PFSK-1 (cell line): ENCODE measurements around the gene SIRT7.

Experiments used
- FOXP2 ChIP-seq: optimal IDR thresholded peaks from 2 replicates; pipeline ENCODE3; 2011; ENCODE audit warnings: borderline replicate concordance, control low read depth, inconsistent platforms; ENCODE audit not compliant: insufficient read depth; ENCODE audit errors: extremely low read length, extremely low read depth
- POLR2AphosphoS5 ChIP-seq: IDR thresholded peaks from 2 replicates; pipeline ENCODE4 v1.6.1; 2012; ENCODE audit warnings: low read depth, mild to moderate bottlenecking, control low read depth, low read length, moderate library complexity

GRCh38 chr17:81908793-81909192 is 9.2 kb downstream of the SIRT7 start:
- no peak for TF ChIP-seq POLR2AphosphoS5
- TF ChIP-seq FOXP2: no peak
